Nephron progenitor cell (in vitro differentiated cells): ENCODE measurements around the gene NXPE4.

Source experiments
- DNase-seq: peaks from one replicate; pipeline ENCODE4 v3.0.0; 2021
- H3K27ac Mint-ChIP-seq: 2 replicates; pipeline ENCODE4 v1.8.0; 2021; ENCODE audit warnings: mild to moderate bottlenecking, moderate library complexity, mixed read lengths
- H3K27me3 Mint-ChIP-seq: 2 replicates; pipeline ENCODE4 v1.8.0; 2021; ENCODE audit warnings: mild to moderate bottlenecking, low read depth, mixed read lengths; ENCODE audit not compliant: poor library complexity
- H3K36me3 Mint-ChIP-seq: 2 replicates; pipeline ENCODE4 v1.8.0; 2021; ENCODE audit warnings: low read depth, mixed read lengths
- H3K4me1 Mint-ChIP-seq: 2 replicates; pipeline ENCODE4 v1.8.0; 2021; ENCODE audit warnings: mixed read lengths
- H3K4me3 Mint-ChIP-seq: 2 replicates; pipeline ENCODE4 v1.8.0; 2021; ENCODE audit warnings: mild to moderate bottlenecking, moderate library complexity, mixed read lengths
- H3K9me3 Mint-ChIP-seq: 2 replicates; pipeline ENCODE4 v1.8.0; 2021; ENCODE audit warnings: mild to moderate bottlenecking, moderate library complexity, mixed read lengths
- TF ChIP-seq, protein P1 (sequence below): fragments of 200-600 bp; sonication (generic); IDR thresholded peaks from 2 replicates; pipeline ENCODE4 v1.5.0; 2021; ENCODE audit warnings: antibody characterized with exemption

Gene NXPE4

DNA sequence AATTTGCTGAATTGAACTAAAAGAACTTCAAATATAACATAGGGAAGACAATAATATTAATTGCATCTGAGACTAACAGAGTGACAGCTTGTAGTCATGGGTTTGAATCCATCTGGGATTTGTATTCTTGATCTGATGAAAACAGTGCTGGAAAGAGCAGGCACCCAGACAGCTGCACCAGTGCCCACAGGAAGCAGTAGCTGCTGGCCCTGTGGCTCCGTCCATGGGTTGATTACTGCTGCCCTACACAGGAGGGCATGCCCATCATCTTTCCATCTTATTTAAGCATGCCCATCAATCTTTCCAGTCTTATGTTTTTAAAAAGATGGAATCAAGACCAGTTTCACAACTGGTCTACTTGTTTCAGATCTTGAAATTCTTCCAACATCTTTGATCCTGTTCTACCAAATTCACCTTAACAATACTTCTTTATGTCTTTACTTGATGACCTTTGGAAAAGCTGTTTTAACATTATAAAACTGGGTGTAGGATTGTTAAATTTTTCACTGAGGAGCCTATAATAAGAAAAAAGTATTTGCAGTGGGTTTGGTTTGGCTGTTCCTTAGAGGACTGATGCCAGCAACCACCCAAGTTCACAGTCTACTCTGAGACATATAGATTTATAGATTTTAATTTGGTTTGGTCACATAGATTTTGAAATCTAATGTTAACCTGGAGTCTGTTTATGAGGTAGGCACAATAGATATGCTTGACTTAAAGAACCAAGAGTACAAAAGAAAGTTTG, 761 bp upstream of the NXPE4 start:
- no peak for DNase-seq

DNA sequence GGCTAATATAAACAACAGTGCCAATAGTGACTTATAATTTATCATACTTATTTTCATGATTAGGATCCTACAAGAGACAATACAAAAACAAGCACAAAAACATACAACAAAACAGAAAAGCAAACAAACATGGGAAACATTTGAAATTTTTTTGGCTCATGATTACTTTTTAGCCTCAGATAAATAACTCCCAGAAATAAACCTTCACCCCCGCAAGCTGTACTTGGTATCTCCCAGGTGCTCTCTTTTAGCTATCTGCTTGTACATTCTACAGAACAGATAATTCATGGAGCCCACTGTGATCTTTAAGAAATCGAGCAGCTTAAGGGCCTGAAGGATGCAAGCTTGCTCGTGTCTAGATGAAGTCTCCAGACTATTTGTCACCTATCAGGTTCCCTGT, 883 bp downstream of the NXPE4 start:
- no peak overlapping the region for H3K27ac Mint-ChIP-seq
- no peaks in the 10 kb centered on the region for H3K27me3 Mint-ChIP-seq
- no peaks in the 10 kb centered on the region for H3K4me1 Mint-ChIP-seq
- H3K4me3 Mint-ChIP-seq = no peak overlapping the region
- TF ChIP-seq, protein P1, sequence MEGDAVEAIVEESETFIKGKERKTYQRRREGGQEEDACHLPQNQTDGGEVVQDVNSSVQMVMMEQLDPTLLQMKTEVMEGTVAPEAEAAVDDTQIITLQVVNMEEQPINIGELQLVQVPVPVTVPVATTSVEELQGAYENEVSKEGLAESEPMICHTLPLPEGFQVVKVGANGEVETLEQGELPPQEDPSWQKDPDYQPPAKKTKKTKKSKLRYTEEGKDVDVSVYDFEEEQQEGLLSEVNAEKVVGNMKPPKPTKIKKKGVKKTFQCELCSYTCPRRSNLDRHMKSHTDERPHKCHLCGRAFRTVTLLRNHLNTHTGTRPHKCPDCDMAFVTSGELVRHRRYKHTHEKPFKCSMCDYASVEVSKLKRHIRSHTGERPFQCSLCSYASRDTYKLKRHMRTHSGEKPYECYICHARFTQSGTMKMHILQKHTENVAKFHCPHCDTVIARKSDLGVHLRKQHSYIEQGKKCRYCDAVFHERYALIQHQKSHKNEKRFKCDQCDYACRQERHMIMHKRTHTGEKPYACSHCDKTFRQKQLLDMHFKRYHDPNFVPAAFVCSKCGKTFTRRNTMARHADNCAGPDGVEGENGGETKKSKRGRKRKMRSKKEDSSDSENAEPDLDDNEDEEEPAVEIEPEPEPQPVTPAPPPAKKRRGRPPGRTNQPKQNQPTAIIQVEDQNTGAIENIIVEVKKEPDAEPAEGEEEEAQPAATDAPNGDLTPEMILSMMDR = no peak
- no peak for DNase-seq
- H3K36me3 Mint-ChIP-seq = no peaks in the 10 kb centered on the region
- peaks cover 1% of the 10 kb centered on the region for H3K9me3 Mint-ChIP-seq

More for the DNA sequence above, 761 bp upstream of the NXPE4 start:
- TF ChIP-seq, protein P1 = no peak
- H3K4me3 Mint-ChIP-seq = no peak overlapping the region
- H3K9me3 Mint-ChIP-seq = no peaks in the 10 kb centered on the region
- H3K36me3 Mint-ChIP-seq = no peaks in the 10 kb centered on the region
- H3K27ac Mint-ChIP-seq = no peak overlapping the region
- no peaks in the 10 kb centered on the region for H3K4me1 Mint-ChIP-seq
- H3K27me3 Mint-ChIP-seq = no peaks in the 10 kb centered on the region

DNA sequence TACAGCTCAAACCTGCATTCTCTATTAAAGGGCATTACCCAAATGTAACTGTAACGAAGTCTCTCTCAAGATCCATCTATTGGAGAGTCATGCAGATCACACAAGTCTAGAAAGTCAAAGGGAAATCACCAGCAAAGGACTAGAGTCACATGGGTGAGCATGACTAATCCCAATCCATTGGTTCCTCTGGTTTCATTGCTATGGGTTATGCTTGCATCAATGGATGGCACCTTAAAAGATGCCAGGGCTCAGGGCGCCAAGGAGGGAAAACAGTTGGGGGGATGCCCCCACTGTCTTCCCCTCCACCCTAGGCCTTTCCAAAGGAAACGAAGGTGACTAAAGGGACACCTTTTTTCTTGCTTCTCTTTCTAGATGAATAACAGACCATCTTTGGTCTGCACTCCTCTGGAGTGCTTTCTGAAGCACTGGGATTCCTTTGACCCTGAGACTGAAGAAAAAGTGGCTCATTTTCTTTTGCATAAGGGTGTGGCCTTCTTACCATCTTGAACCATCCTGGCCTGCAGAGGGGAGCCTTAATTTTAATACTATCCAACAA, 8.1 kb downstream of the NXPE4 start:
- H3K27me3 Mint-ChIP-seq = peaks cover 4% of the 10 kb centered on the region
- DNase-seq = no peak
- no peak overlapping the region for H3K27ac Mint-ChIP-seq
- TF ChIP-seq, protein P1 = no peak
- peaks cover 13% of the 10 kb centered on the region for H3K36me3 Mint-ChIP-seq
- H3K4me1 Mint-ChIP-seq = no peaks in the 10 kb centered on the region
- peaks cover 60% of the 10 kb centered on the region for H3K9me3 Mint-ChIP-seq
- no peak overlapping the region for H3K4me3 Mint-ChIP-seq

DNA sequence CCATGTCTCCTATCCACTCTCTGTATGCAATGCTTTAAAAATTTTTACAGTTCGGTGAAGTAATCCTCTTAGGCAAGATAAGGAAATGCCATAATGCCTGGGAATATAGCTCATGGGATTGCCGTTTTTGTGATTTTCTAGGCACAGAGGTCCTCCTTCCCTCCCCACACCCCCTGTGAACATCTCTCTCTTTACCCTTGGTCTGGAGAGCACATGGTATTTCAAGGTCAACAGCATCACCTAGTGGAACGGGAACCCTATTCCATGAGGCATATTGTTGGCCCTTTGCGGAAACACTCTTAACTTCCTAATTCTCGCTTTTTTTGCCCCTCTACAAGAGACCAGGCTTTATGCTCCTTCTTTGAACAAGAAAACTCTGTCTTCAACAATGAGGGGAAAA, 8.8 kb downstream of the NXPE4 start:
- no peak overlapping the region for H3K27ac Mint-ChIP-seq
- no peak overlapping the region for H3K4me3 Mint-ChIP-seq
- no peaks in the 10 kb centered on the region for H3K4me1 Mint-ChIP-seq
- DNase-seq = no peak
- H3K9me3 Mint-ChIP-seq = peaks cover 60% of the 10 kb centered on the region
- TF ChIP-seq, protein P1 = no peak
- H3K27me3 Mint-ChIP-seq = peaks cover 4% of the 10 kb centered on the region
- peaks cover 13% of the 10 kb centered on the region for H3K36me3 Mint-ChIP-seq

DNA sequence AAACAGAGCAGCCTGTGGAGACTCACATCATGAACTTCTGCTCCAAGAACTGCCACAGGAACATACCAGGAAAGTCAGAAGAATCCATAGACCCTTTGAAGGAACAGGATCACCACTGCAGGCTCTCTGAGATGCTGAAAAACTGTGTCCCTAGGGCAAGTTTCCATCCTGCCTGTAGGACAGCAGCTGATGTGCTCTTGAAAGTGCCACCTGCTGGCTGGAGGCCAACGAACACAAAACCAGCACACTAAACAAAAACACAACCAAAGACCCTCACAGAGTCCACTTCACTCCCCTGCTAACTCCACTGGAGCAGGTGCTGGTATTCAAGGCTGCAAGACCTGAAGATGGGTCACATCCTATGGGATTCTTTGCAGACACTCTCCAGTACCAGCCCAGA, 23.9 kb downstream of the NXPE4 start:
- Mint-ChIP-seq H3K4me1 (no peaks in the 10 kb centered on the region), H3K27me3 (no peaks in the 10 kb centered on the region), H3K27ac (no peak overlapping the region), H3K4me3 (no peak overlapping the region), H3K36me3 (no peaks in the 10 kb centered on the region), H3K9me3 (peaks cover 28% of the 10 kb centered on the region)
- TF ChIP-seq, protein P1 = no peak
- no peak for DNase-seq

DNA sequence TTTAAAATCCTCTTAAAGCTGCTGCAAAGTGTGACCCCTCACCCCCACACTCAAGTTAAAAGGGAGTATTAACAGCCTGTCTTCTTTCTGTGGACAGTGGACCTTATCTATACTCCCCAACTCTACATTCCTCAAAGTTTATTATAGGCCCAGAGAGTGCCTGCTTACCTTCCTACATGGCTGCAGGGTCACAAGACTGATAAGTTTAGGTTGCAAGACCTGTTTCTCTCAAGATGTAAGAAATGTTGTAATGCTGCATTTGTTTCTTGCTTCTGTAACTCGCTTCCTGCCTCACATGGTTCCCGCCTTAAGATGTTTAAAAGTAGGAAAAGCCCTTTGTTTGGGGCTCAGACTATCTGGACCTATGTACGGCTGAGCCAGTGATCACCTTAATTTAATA, 25.8 kb downstream of the NXPE4 start:
- Mint-ChIP-seq H3K27me3 (no peaks in the 10 kb centered on the region), H3K27ac (no peak overlapping the region), H3K9me3 (peaks cover 10% of the 10 kb centered on the region), H3K4me1 (no peaks in the 10 kb centered on the region), H3K36me3 (no peaks in the 10 kb centered on the region), H3K4me3 (no peak overlapping the region)
- TF ChIP-seq, protein P1 = no peak
- DNase-seq = no peak
